GM12878 (cell line): Measurements from ENCODE around the gene NOP53. TPM values are rescaled to one million over a fixed set of nuclear protein-coding genes. Genes with fewer than 3 reads are reported as not detected.

Experiments
- BCLAF1 ChIP-seq: fragments of 450-650 bp; IDR thresholded peaks from 2 replicates; pipeline ENCODE4 v1.6.1; 2017; ENCODE audit warnings: antibody characterized with exemption, mild to moderate bottlenecking, moderate library complexity
- PRDM15 ChIP-seq: fragments of 450-650 bp; formaldehyde crosslinking; IDR thresholded peaks from 2 replicates; pipeline ENCODE4 v1.4.0; 2020; ENCODE audit warnings: mild to moderate bottlenecking, moderate library complexity
- polyA plus RNA-seq, 11 experiments: library from polyadenylated mRNA; depleted of rRNA in 4 of 11; unstranded in 6 of 11; stranded (reverse) in 5 of 11; fragments of >200 nt; fragmentation: Nextera tagmentation in 4 of 11; fragmentation: Illumina TruSeq in 1 of 11; extraction: Ambion mirVana in 4 of 11; extraction: Trizol in 1 of 11; gene quantifications; 1 replicate in 1 of 11; 2 replicates in 10 of 11; pipeline versions ENCODE4 v1.2.1 to v1.2.3, GENCODE V29; 2011 to 2016; ENCODE audit warnings: inconsistent platforms in 2 of 11, missing spikeins in 2 of 11, low read depth in 1 of 11
- total RNA-seq, 4 experiments: library from RNA; depleted of rRNA in 3 of 4; stranded (reverse); fragments of >200 nt in 3 of 4; fragmentation: Illumina TruSeq in 1 of 4; extraction: Trizol in 1 of 4; gene quantifications; 2 replicates each; pipeline versions ENCODE4 v1.2.1 to v1.2.3, GENCODE V29; 2013 to 2021

NOP53 gene
- total and polyA plus RNA-seq, 10 of the 15 experiments (the other 5 are each of a cell fraction or from before 2014, with no cell fraction given): 6.0 to 386 (median 167) TPM

GRCh38 chr19:47704656-47705055, 40.7 kb upstream of the NOP53 start (continued):
- TF ChIP-seq BCLAF1: no peak
- no peak for TF ChIP-seq PRDM15 (CRISPR knock-in tag)
